ENCODE data around the gene MYO18A. TPM values are rescaled to one million over a fixed set of nuclear protein-coding genes. Genes with fewer than 3 reads are reported as not detected.

MYO18A gene
- total RNA-seq, 1 donor from 2014 or later, result 465 TPM

- Mint-ChIP-seq H3K4me1 (ENCODE audit: low read depth, unreplicated experiment) (peaks cover 32% of the 10 kb centered on the region), H3K27me3 (ENCODE audit: unreplicated experiment) (peaks cover 13% of the 10 kb centered on the region), H3K27ac (ENCODE audit: unreplicated experiment) (peak overlapping the region; percentile 25), H3K4me3 (ENCODE audit: unreplicated experiment) (no peak overlapping the region), H3K36me3 (ENCODE audit: unreplicated experiment) (no peaks in the 10 kb centered on the region), H3K9me3 (ENCODE audit: unreplicated experiment) (peaks cover 34% of the 10 kb centered on the region)
- DNase-seq, result no peak
- no peak for TF ChIP-seq CTCF (IDR thresholded peaks at IDR 0.05; ENCODE audit: partially characterized antibody, unreplicated experiment)
Observed at GRCh38 chr17:29073520-29073919, 106.7 kb downstream of the MYO18A start.

GRCh38 chr17:29073045-29073444, 107.2 kb downstream of the MYO18A start:
- DNase-seq, result no peak
- Mint-ChIP-seq H3K4me3 (ENCODE audit: unreplicated experiment) (peak overlapping the region; percentile 10), H3K36me3 (ENCODE audit: unreplicated experiment) (no peaks in the 10 kb centered on the region), H3K27me3 (ENCODE audit: unreplicated experiment) (peaks cover 13% of the 10 kb centered on the region), H3K9me3 (ENCODE audit: unreplicated experiment) (peaks cover 33% of the 10 kb centered on the region), H3K27ac (ENCODE audit: unreplicated experiment) (peak overlapping the region; percentile 25), H3K4me1 (ENCODE audit: low read depth, unreplicated experiment) (peaks cover 34% of the 10 kb centered on the region)
- no peak for TF ChIP-seq CTCF (IDR thresholded peaks at IDR 0.05; ENCODE audit: partially characterized antibody, unreplicated experiment)

- Mint-ChIP-seq H3K4me1 (ENCODE audit: low read depth, unreplicated experiment) (peaks cover 39% of the 10 kb centered on the region), H3K27ac (ENCODE audit: unreplicated experiment) (peak overlapping the region; percentile 1), H3K27me3 (ENCODE audit: unreplicated experiment) (peaks cover 13% of the 10 kb centered on the region), H3K9me3 (ENCODE audit: unreplicated experiment) (peaks cover 37% of the 10 kb centered on the region), H3K36me3 (ENCODE audit: unreplicated experiment) (no peaks in the 10 kb centered on the region), H3K4me3 (ENCODE audit: unreplicated experiment) (peak overlapping the region; percentile 1)
- no peak for TF ChIP-seq CTCF (IDR thresholded peaks at IDR 0.05; ENCODE audit: partially characterized antibody, unreplicated experiment)
- DNase-seq, result no peak
Observed at GRCh38 chr17:29071303-29071702, 108.9 kb downstream of the MYO18A start.

GRCh38 chr17:29070781-29071180, 109.4 kb downstream of the MYO18A start:
- peak overlapping the region; percentile 3 for H3K27ac Mint-ChIP-seq (ENCODE audit: unreplicated experiment)
- H3K27me3 Mint-ChIP-seq (ENCODE audit: unreplicated experiment), result peaks cover 12% of the 10 kb centered on the region
- peaks cover 39% of the 10 kb centered on the region for H3K4me1 Mint-ChIP-seq (ENCODE audit: low read depth, unreplicated experiment)
- peaks cover 39% of the 10 kb centered on the region for H3K9me3 Mint-ChIP-seq (ENCODE audit: unreplicated experiment)
- no peak for DNase-seq
- TF ChIP-seq CTCF (IDR thresholded peaks at IDR 0.05; ENCODE audit: partially characterized antibody, unreplicated experiment), result no peak
- H3K36me3 Mint-ChIP-seq (ENCODE audit: unreplicated experiment), result no peaks in the 10 kb centered on the region
- H3K4me3 Mint-ChIP-seq (ENCODE audit: unreplicated experiment), result no peak overlapping the region

GRCh38 chr17:29070308-29070707, 109.9 kb downstream of the MYO18A start:
- Mint-ChIP-seq H3K4me1 (ENCODE audit: low read depth, unreplicated experiment) (peaks cover 44% of the 10 kb centered on the region), H3K27ac (ENCODE audit: unreplicated experiment) (no peak overlapping the region), H3K27me3 (ENCODE audit: unreplicated experiment) (peaks cover 13% of the 10 kb centered on the region), H3K9me3 (ENCODE audit: unreplicated experiment) (peaks cover 40% of the 10 kb centered on the region), H3K36me3 (ENCODE audit: unreplicated experiment) (no peaks in the 10 kb centered on the region), H3K4me3 (ENCODE audit: unreplicated experiment) (no peak overlapping the region)
- no peak for DNase-seq
- no peak for TF ChIP-seq CTCF (IDR thresholded peaks at IDR 0.05; ENCODE audit: partially characterized antibody, unreplicated experiment)

Data from glutamatergic neuron (in vitro differentiated cells).